Suppressor macrophage (primary cell): Measurements from ENCODE around the gene SCAF4.
"Not testable (repeated sequence)": the region's sequence is repeated elsewhere in the genome, so short reads cannot be mapped to it uniquely, and the experiment has no call there.

Experiments used
- DNase-seq, 4 experiments: peaks; one replicate each; pipeline ENCODE4 v3.0.0-alpha.2; 2020 to 2022

SCAF4 gene

GRCh38 chr21:31671146-31671716, 60.7 kb downstream of the SCAF4 start:
- no peak for DNase-seq

- DNase-seq: no peak
These were observed 61.8 kb downstream of the SCAF4 start for GRCh38 chr21:31670070-31670469.

- DNase-seq: peak in 1 of 4 experiments; percentile 12
These were observed 63.0 kb downstream of the SCAF4 start for GRCh38 chr21:31668651-31669491.

GRCh38 chr21:31667639-31668038, 64.3 kb downstream of the SCAF4 start:
- DNase-seq: peak in 1 of 4 experiments; percentile 7

- peak; percentile 28 to 48 (median 38) for DNase-seq
These were observed 64.8 kb downstream of the SCAF4 start for GRCh38 chr21:31667132-31667531.

- DNase-seq: no peak
These were observed 65.4 kb downstream of the SCAF4 start for GRCh38 chr21:31666445-31667010.

- DNase-seq: not testable (repeated sequence)
These were observed 66.0 kb downstream of the SCAF4 start for GRCh38 chr21:31665869-31666268.

- DNase-seq: peak in 3 of 4 experiments; percentile 16 to 27 (median 19)
These were observed 66.5 kb downstream of the SCAF4 start for GRCh38 chr21:31665397-31665796.

GRCh38 chr21:31663584-31664249, 68.2 kb downstream of the SCAF4 start:
- DNase-seq: no peak

- no peak for DNase-seq
These were observed 71.3 kb downstream of the SCAF4 start for GRCh38 chr21:31660591-31660990.

GRCh38 chr21:31660259-31660565, 71.7 kb downstream of the SCAF4 start:
- no peak for DNase-seq

- DNase-seq: peak; percentile 96 to 98 (median 97)
These were observed 72.2 kb downstream of the SCAF4 start, which contains the start of gene SOD1 for GRCh38 chr21:31659536-31660258. TSS of gene SOD1 (plus strand) at chr21:31659693. CDS start at chr21:31659770, 77 bp downstream.

- DNase-seq: no peak
These were observed 72.7 kb downstream of the SCAF4 start for GRCh38 chr21:31659286-31659535.

- no peak for DNase-seq
These were observed 73.9 kb downstream of the SCAF4 start for GRCh38 chr21:31658053-31658452.

- DNase-seq: no peak
These were observed 75.5 kb downstream of the SCAF4 start for GRCh38 chr21:31656199-31657095.

GRCh38 chr21:31654821-31655580, 76.9 kb downstream of the SCAF4 start:
- DNase-seq: not testable (repeated sequence)

GRCh38 chr21:31654340-31654739, 77.6 kb downstream of the SCAF4 start:
- no peak for DNase-seq

- not testable (repeated sequence) for DNase-seq
These were observed 80.4 kb downstream of the SCAF4 start for GRCh38 chr21:31651491-31651890.

GRCh38 chr21:31650930-31651329, 81.0 kb downstream of the SCAF4 start:
- no peak for DNase-seq

GRCh38 chr21:31647650-31648049, 84.3 kb downstream of the SCAF4 start:
- DNase-seq: no peak

- DNase-seq: no peak
These were observed 87.3 kb downstream of the SCAF4 start for GRCh38 chr21:31644643-31645042.
